ENCODE data around the gene CLEC4M.

GRCh38 chr19:7795555-7796161 is 32.6 kb downstream of the CLEC4M start:
- TF ChIP-seq, protein P1, sequence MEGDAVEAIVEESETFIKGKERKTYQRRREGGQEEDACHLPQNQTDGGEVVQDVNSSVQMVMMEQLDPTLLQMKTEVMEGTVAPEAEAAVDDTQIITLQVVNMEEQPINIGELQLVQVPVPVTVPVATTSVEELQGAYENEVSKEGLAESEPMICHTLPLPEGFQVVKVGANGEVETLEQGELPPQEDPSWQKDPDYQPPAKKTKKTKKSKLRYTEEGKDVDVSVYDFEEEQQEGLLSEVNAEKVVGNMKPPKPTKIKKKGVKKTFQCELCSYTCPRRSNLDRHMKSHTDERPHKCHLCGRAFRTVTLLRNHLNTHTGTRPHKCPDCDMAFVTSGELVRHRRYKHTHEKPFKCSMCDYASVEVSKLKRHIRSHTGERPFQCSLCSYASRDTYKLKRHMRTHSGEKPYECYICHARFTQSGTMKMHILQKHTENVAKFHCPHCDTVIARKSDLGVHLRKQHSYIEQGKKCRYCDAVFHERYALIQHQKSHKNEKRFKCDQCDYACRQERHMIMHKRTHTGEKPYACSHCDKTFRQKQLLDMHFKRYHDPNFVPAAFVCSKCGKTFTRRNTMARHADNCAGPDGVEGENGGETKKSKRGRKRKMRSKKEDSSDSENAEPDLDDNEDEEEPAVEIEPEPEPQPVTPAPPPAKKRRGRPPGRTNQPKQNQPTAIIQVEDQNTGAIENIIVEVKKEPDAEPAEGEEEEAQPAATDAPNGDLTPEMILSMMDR (IDR thresholded peaks at IDR 0.05; ENCODE audit: borderline replicate concordance, extremely low read depth, low read length, poor library complexity, severe bottlenecking), result no peak
- TF ChIP-seq EZH2 (IDR thresholded peaks at IDR 0.05; ENCODE audit: borderline replicate concordance, low read depth, low read length, severe bottlenecking), result no peak

All from DND-41 (cell line).